B cell (primary cell): ENCODE results near the gene FTO. TPM values are rescaled to one million over a fixed set of nuclear protein-coding genes. Genes with fewer than 3 reads are reported as not detected.

ENCODE experiments used
- ATAC-seq: fragments of 200-7000 bp; cut with Tn5 transposase; one replicate; pipeline ENCODE4 v1.10.0; 2021; ENCODE audit warnings: low read depth, mild to moderate bottlenecking, moderate number of reproducible peaks, moderate library complexity
- CTCF ChIA-PET: fragments of 350-600 bp; sonication (Branson Sonifier 250); formaldehyde crosslinking; loops from one replicate; lab custom pipeline; 2021; ENCODE audit warnings: antibody characterized with exemption, inconsistent platforms; lab: Charles Lee
- POLR2A ChIA-PET: fragments of 350-600 bp; sonication (Branson Sonifier 250); formaldehyde crosslinking; loops from one replicate; lab custom pipeline; 2021; ENCODE audit warnings: antibody characterized with exemption; lab: Charles Lee
- DNase-seq: peaks from one replicate; pipeline ENCODE4 v3.0.0; 2013
- H2AFZ ChIP-seq: 2 replicates; pipeline ENCODE4 v1.6.1; 2012; ENCODE audit warnings: mild to moderate bottlenecking, low read depth, low read length; ENCODE audit not compliant: insufficient read depth, poor library complexity, severe bottlenecking
- H3K27ac ChIP-seq, 2 donors: 1 replicate in 1 of 2; 2 replicates in 1 of 2; pipeline ENCODE4 v1.5.1; 2012 to 2013; ENCODE audit warnings: low read length in 2 of 2, mild to moderate bottlenecking in 2 of 2, moderate library complexity in 1 of 2
- H3K27me3 ChIP-seq, 4 experiments: fragments of 200-600 bp in 1 of 4; sonication (generic) in 1 of 4; replicated peaks in 1 of 4; 1 replicate in 2 of 4; 2 replicates in 2 of 4; pipeline versions ENCODE4 v1.6.1 to v1.7.0; 2013 to 2016; ENCODE audit warnings: low read length in 3 of 4, mild to moderate bottlenecking in 2 of 4, mixed read lengths in 1 of 4, moderate library complexity in 1 of 4; ENCODE audit not compliant: insufficient read depth in 4 of 4, control insufficient read depth in 3 of 4; ENCODE audit errors: control extremely low read depth in 1 of 4
- H3K36me3 ChIP-seq, 2 experiments: replicated peaks in 1 of 2; 1 replicate in 1 of 2; 2 replicates in 1 of 2; pipeline versions ENCODE4 v1.6.1 to v1.7.1; 2013; ENCODE audit warnings: low read length in 1 of 2; ENCODE audit not compliant: insufficient read depth in 2 of 2, control insufficient read depth in 1 of 2; ENCODE audit errors: control extremely low read depth in 1 of 2, extremely low read depth in 1 of 2
- H3K4me1 ChIP-seq, 2 donors: fragments of 200-600 bp in 1 of 2; sonication (generic) in 1 of 2; 1 replicate in 1 of 2; 2 replicates in 1 of 2; pipeline versions ENCODE4 v1.5.1 to v1.6.1; 2013 to 2017; ENCODE audit warnings: low read length in 2 of 2; ENCODE audit not compliant: control insufficient read depth in 2 of 2, insufficient read depth in 2 of 2
- H3K4me2 ChIP-seq: replicated peaks from 2 replicates; pipeline ENCODE3; 2012; ENCODE audit warnings: mild to moderate bottlenecking, low read depth, low read length; ENCODE audit not compliant: poor library complexity, severe bottlenecking
- H3K4me3 ChIP-seq, 5 experiments: fragments of 200-600 bp in 1 of 5; sonication (generic) in 1 of 5; 1 replicate in 3 of 5; 2 replicates in 2 of 5; pipeline versions ENCODE4 v1.5.1 to v1.7.0; 2011 to 2016; ENCODE audit warnings: low read length in 4 of 5, mild to moderate bottlenecking in 4 of 5, low read depth in 2 of 5, control low read depth in 1 of 5, moderate library complexity in 1 of 5; ENCODE audit not compliant: insufficient read depth in 1 of 5; ENCODE audit errors: control extremely low read depth in 1 of 5, extremely low read depth in 1 of 5
- H3K79me2 ChIP-seq: fragments of 200-600 bp; sonication (generic); one replicate; pipeline ENCODE4 v1.6.0; 2016; ENCODE audit warnings: low read length; ENCODE audit not compliant: control insufficient read depth, insufficient read depth
- H3K9ac ChIP-seq: fragments of 200-600 bp; sonication (generic); 2 replicates; pipeline ENCODE4 v1.6.1; 2017; ENCODE audit warnings: mild to moderate bottlenecking, low read length, moderate library complexity
- H3K9me3 ChIP-seq, 3 donors: one replicate each; pipeline versions ENCODE4 v1.6.1 to v1.7.1; 2013; ENCODE audit warnings: low read length in 2 of 3; ENCODE audit not compliant: control insufficient read depth in 2 of 3, insufficient read depth in 1 of 3; ENCODE audit errors: control extremely low read depth in 1 of 3
- H4K20me1 ChIP-seq: 2 replicates; pipeline ENCODE4 v1.6.0; 2012; ENCODE audit warnings: mild to moderate bottlenecking, low read length; ENCODE audit not compliant: insufficient read depth, control insufficient read depth, poor library complexity, severe bottlenecking
- H3K27ac Mint-ChIP-seq: one replicate; pipeline ENCODE4 v1.8.0; 2021; ENCODE audit warnings: mixed read lengths
- H3K27me3 Mint-ChIP-seq: one replicate; pipeline ENCODE4 v1.8.0; 2021; ENCODE audit warnings: mixed read lengths
- H3K4me1 Mint-ChIP-seq: one replicate; pipeline ENCODE4 v1.8.0; 2021; ENCODE audit warnings: mixed read lengths
- H3K4me3 Mint-ChIP-seq: one replicate; pipeline ENCODE4 v1.8.0; 2021; ENCODE audit warnings: mixed read lengths
- H3K9me3 Mint-ChIP-seq: one replicate; pipeline ENCODE4 v1.8.0; 2022; ENCODE audit warnings: mixed read lengths; ENCODE audit not compliant: insufficient read depth
- EZH2 ChIP-seq: IDR thresholded peaks from 2 replicates; pipeline ENCODE4 v1.6.1; 2012; ENCODE audit warnings: borderline replicate concordance, low read depth, mild to moderate bottlenecking, moderate library complexity, low read length; ENCODE audit not compliant: insufficient read depth, poor library complexity, severe bottlenecking
- whole genome bisulfite sequencing: methylation state at CpG from one replicate; pipeline ENCODE4 v1.1.5; 2013; ENCODE audit warnings: missing lambda C conversion rate; ENCODE audit not compliant: insufficient coverage; 5-methylcytosine and 5-hydroxymethylcytosine counted together
- intact Hi-C: fragments of 100-400 bp; cut with micrococcal nuclease; formaldehyde crosslinking; loops from one replicate; pipeline ENCODE4 v1.10.0; 2022
- polyA plus RNA-seq: library from polyadenylated mRNA; depleted of rRNA; stranded (reverse); fragments of >200 nt; gene quantifications from 2 replicates; pipeline ENCODE4 v1.2.3, GENCODE V29; 2012
- total RNA-seq, 2 donors: library from RNA; stranded (reverse); fragments of 120-200 nt in 1 of 2; gene quantifications; 1 replicate in 1 of 2; 2 replicates in 1 of 2; pipeline versions ENCODE4 v1.2.3 to v1.2.4, GENCODE V29; 2013 to 2022
- TF ChIP-seq, protein P1 (sequence below): fragments of 200-600 bp; IDR thresholded peaks from one replicate; pipeline ENCODE4 v1.8.0; 2022; ENCODE audit warnings: antibody characterized with exemption, mild to moderate bottlenecking

FTO gene
- total and polyA plus RNA-seq, 2 donors (not counting 1 experiment from before 2014, with no cell fraction given), result 26.5 to 68.5 TPM

- Mint-ChIP-seq H3K27me3 (no peaks in the 10 kb centered on the region), H3K4me1 (peaks cover 16% of the 10 kb centered on the region), H3K9me3 (no peaks in the 10 kb centered on the region), H3K27ac (no peak overlapping the region), H3K4me3 (no peak overlapping the region)
- Histone ChIP-seq H3K9me3 (no peaks in the 10 kb centered on the region), H2AFZ (no peak overlapping the region), H3K27me3 (no peaks in the 10 kb centered on the region), H3K36me3 (no peaks in the 10 kb centered on the region), H3K4me2 (no peak overlapping the region), H3K4me3 (no peak overlapping the region), H3K27ac (no peak overlapping the region), H3K79me2 (peaks cover 29% of the 10 kb centered on the region), H3K9ac (no peak overlapping the region), H3K4me1 (no peaks in the 10 kb centered on the region), H4K20me1 (peaks cover 20% of the 10 kb centered on the region)
- WGBS, result no CpG with 5 or more reads among the region's 2 CpGs
- ChIA-PET POLR2A (no interaction called here), CTCF (no interaction called here)
- intact Hi-C loops, result no loop called here
- DNase-seq (no peak), ATAC-seq (no peak)
- TF ChIP-seq, protein P1, sequence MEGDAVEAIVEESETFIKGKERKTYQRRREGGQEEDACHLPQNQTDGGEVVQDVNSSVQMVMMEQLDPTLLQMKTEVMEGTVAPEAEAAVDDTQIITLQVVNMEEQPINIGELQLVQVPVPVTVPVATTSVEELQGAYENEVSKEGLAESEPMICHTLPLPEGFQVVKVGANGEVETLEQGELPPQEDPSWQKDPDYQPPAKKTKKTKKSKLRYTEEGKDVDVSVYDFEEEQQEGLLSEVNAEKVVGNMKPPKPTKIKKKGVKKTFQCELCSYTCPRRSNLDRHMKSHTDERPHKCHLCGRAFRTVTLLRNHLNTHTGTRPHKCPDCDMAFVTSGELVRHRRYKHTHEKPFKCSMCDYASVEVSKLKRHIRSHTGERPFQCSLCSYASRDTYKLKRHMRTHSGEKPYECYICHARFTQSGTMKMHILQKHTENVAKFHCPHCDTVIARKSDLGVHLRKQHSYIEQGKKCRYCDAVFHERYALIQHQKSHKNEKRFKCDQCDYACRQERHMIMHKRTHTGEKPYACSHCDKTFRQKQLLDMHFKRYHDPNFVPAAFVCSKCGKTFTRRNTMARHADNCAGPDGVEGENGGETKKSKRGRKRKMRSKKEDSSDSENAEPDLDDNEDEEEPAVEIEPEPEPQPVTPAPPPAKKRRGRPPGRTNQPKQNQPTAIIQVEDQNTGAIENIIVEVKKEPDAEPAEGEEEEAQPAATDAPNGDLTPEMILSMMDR, result no peak
- no peak for TF ChIP-seq EZH2
Observed at GRCh38 chr16:53789137-53789536, 85.2 kb downstream of the FTO start.

DNA sequence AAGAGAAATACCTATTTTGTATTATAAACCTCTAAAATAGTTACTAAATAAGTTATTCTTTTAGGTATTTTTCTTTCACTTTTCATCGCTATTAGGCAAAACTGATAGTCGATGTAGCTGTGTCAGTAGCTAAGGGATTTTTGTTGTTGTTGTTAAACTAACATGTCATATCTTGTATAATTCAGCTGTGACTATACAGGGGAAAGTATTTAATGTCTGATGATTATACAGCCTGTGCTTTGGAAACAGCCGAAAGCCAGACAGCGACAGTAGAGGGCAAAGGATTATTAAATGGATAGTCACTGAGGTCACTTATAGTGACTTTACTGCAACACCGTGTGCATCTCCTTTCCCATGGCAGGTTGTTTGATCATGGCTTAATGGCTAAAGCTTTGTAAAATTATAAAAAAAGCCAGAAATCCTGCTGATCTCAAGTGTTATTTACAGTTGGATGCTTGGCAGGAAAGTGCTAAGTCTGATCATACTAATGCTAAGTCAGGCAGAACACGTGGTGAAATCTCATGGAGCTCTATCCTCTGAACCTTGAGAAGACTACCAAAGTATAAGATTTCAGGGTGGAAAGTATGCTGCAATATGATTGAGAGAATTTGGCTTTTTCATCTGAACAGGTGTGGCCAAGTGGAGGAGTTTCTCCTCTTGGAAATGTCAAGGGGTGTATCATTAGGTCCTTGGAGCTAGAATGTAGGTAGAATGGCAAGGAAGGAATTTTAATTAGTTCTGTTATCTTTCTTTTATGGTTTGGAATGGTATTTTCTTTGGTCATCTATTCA is 88.4 kb downstream of the FTO start:
- H3K27me3 ChIP-seq, result no peaks in the 10 kb centered on the region
- no peak overlapping the region for H3K9ac ChIP-seq
- H3K79me2 ChIP-seq, result peaks cover 16% of the 10 kb centered on the region
- intact Hi-C loops, result no loop called here
- H3K36me3 ChIP-seq, result no peaks in the 10 kb centered on the region
- H3K4me2 ChIP-seq, result no peak overlapping the region
- CTCF ChIA-PET, result interaction anchor here (1.0 kb wide), 1 partner anchor 12 kb away, joined by 3 read pairs; no protein-coding TSS in a partner anchor
- DNase-seq, result no peak
- Mint-ChIP-seq H3K27me3 (no peaks in the 10 kb centered on the region), H3K4me1 (peaks cover 32% of the 10 kb centered on the region), H3K27ac (no peak overlapping the region), H3K4me3 (no peak overlapping the region), H3K9me3 (no peaks in the 10 kb centered on the region)
- TF ChIP-seq EZH2, result no peak
- TF ChIP-seq, protein P1, result no peak
- no peaks in the 10 kb centered on the region for H3K4me1 ChIP-seq
- 83% methylated on average over 3 of the region's 6 CpGs for WGBS
- no peak overlapping the region for H3K4me3 ChIP-seq
- ATAC-seq, result no peak
- H2AFZ ChIP-seq, result no peak overlapping the region
- POLR2A ChIA-PET, result no interaction called here
- no peaks in the 10 kb centered on the region for H3K9me3 ChIP-seq
- H3K27ac ChIP-seq, result no peak overlapping the region
- peaks cover 20% of the 10 kb centered on the region for H4K20me1 ChIP-seq
